ENCODE measurements around the gene IFITM1. TPM values are rescaled to one million over a fixed set of nuclear protein-coding genes. Genes with fewer than 3 reads are reported as not detected.

IFITM1 gene
- total and polyA plus RNA-seq, 2 of the 13 experiments (the other 11 are each of a cell fraction or from before 2014, with no cell fraction given): 0.38 to 11.1 TPM

DNA sequence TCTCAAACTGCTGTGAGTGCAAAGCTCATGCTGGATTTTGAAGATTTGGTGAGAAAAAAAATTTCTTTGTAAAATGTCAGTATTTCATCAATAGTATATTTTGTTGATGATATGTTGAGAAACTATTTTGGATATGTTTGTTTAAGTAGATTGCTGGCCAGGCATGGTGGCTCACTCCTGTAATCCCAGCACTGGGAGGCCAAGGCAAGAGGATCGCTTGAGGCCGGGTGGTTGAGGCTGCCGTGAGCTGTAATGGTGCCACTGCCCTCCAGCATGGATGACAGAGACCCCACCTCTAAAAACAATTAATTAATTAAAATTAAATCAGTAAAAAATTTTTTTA lies 13.7 kb downstream of the IFITM1 start:
- Histone ChIP-seq H3K4me3 (replicated peaks in 1 of 3; ENCODE audit: insufficient read depth in 1 of 3, low read depth in 2 of 3, low read length in 3 of 3) (peak overlapping the region in 1 of 3 experiments; percentile 64; a peak in 2 of 6 replicates), H3K27ac (ENCODE audit: extremely low read length, insufficient read depth, low read length) (peak overlapping the region; percentile 49), H4K20me1 (ENCODE audit: insufficient read depth, low read length) (no peaks in the 10 kb centered on the region), H2AFZ (ENCODE audit: low read length) (no peak overlapping the region), H3K27me3 (ENCODE audit: control insufficient read depth in 1 of 2, insufficient read depth in 2 of 2, low read length in 2 of 2) (no peaks in the 10 kb centered on the region), H3K9ac (ENCODE audit: insufficient read depth, low read depth, low read length) (peak overlapping the region; percentile 69; the same call in 1 of the 2 replicates), H3K4me2 (ENCODE audit: low read depth, low read length) (peak overlapping the region; percentile 90), H3K9me3 (ENCODE audit: low read length) (no peaks in the 10 kb centered on the region), H3K79me2 (ENCODE audit: insufficient read depth, low read length) (no peaks in the 10 kb centered on the region), H3K36me3 (replicated peaks in 1 of 2; ENCODE audit: control insufficient read depth in 1 of 2, insufficient read depth in 2 of 2, low read length in 2 of 2) (no peaks in the 10 kb centered on the region), H3K4me1 (ENCODE audit: insufficient read depth, low read length) (peaks cover 64% of the 10 kb centered on the region)
- no peak for ATAC-seq
- ChIA-PET POLR2A (interaction anchor here (0.5 to 6.1 kb wide), 5 partner anchors 9 to 27 kb away, joined by 3 to 85 read pairs (median 3); partner anchors contain the start of gene IFITM1), CTCF (ENCODE audit: low intra/inter-chr PET ratio, low total read pairs) (no interaction called here)
- no TSS peak for BruUV-seq (replicated peaks)
- WGBS (ENCODE audit: low lambda C conversion rate): 87% methylated on average over 3 of the region's 3 CpGs
- in situ Hi-C loops (cut with HindIII; ENCODE audit: extremely low pct_ligation_motif_present, low pct_unique_long_range_greater_than_20kb): no loop called here
- intact Hi-C loops (cut with micrococcal nuclease; ENCODE audit: unreplicated experiment): no loop called here
- no peak for DNase-seq (ENCODE audit: low spot score)
- FAIRE-seq: no peak
- peak; percentile 41 for TF ChIP-seq SRSF1 (optimal IDR thresholded peaks at IDR 0.05; ENCODE audit: low read depth, low read length)
- TF ChIP-seq HOXA3 (CRISPR knock-in tag; IDR thresholded peaks at IDR 0.05): no peak
- no peak for TF ChIP-seq FOSL1 (CRISPR knock-in tag; IDR thresholded peaks at IDR 0.05; ENCODE audit: borderline replicate concordance)
- no peak for TF ChIP-seq ZC3H4 (CRISPR knock-in tag; IDR thresholded peaks at IDR 0.05; ENCODE audit: borderline replicate concordance)
- no peak for TF ChIP-seq ARNT (IDR thresholded peaks at IDR 0.05)
- TF ChIP-seq, protein P1, sequence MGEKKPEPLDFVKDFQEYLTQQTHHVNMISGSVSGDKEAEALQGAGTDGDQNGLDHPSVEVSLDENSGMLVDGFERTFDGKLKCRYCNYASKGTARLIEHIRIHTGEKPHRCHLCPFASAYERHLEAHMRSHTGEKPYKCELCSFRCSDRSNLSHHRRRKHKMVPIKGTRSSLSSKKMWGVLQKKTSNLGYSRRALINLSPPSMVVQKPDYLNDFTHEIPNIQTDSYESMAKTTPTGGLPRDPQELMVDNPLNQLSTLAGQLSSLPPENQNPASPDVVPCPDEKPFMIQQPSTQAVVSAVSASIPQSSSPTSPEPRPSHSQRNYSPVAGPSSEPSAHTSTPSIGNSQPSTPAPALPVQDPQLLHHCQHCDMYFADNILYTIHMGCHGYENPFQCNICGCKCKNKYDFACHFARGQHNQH (CRISPR knock-in tag; IDR thresholded peaks at IDR 0.05): 0 out of 2 replicates have a peak, but pooled peaks have one; percentile 5
- TF ChIP-seq ZFP90 (CRISPR knock-in tag; IDR thresholded peaks at IDR 0.05; ENCODE audit: borderline replicate concordance): no peak
- TF ChIP-seq, protein P2, sequence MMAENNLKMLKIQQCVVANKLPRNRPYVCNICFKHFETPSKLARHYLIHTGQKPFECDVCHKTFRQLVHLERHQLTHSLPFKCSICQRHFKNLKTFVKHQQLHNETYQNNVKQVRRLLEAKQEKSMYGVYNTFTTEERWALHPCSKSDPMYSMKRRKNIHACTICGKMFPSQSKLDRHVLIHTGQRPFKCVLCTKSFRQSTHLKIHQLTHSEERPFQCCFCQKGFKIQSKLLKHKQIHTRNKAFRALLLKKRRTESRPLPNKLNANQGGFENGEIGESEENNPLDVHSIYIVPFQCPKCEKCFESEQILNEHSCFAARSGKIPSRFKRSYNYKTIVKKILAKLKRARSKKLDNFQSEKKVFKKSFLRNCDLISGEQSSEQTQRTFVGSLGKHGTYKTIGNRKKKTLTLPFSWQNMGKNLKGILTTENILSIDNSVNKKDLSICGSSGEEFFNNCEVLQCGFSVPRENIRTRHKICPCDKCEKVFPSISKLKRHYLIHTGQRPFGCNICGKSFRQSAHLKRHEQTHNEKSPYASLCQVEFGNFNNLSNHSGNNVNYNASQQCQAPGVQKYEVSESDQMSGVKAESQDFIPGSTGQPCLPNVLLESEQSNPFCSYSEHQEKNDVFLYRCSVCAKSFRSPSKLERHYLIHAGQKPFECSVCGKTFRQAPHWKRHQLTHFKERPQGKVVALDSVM (CRISPR knock-in tag; IDR thresholded peaks at IDR 0.05): peak; percentile 91
- no peak for TF ChIP-seq KMT2B (CRISPR knock-in tag; IDR thresholded peaks at IDR 0.05)
- no peak for TF ChIP-seq ZNF615 (CRISPR knock-in tag; IDR thresholded peaks at IDR 0.05; ENCODE audit: borderline replicate concordance)
